Neural progenitor cell (in vitro differentiated cells): ENCODE measurements around the gene PRKAG2. TPM values are rescaled to one million over a fixed set of nuclear protein-coding genes. Genes with fewer than 3 reads are reported as not detected.

Experiments
- DNase-seq: peaks from one replicate; pipeline ENCODE4 v3.0.0-alpha.2; 2016; ENCODE audit warnings: low spot score
- H2AFZ ChIP-seq: fragments of 200-600 bp; sonication (generic); replicated peaks from 2 replicates; pipeline ENCODE4 v1.6.1; 2016; ENCODE audit warnings: antibody characterized with exemption
- H3F3A ChIP-seq: fragments of 200-600 bp; sonication (generic); 2 replicates; pipeline ENCODE4 v1.6.1; 2016; ENCODE audit warnings: antibody characterized with exemption, low read depth
- H3K27ac ChIP-seq: fragments of 200-600 bp; sonication (generic); 2 replicates; pipeline ENCODE4 v1.5.1; 2016; ENCODE audit warnings: mild to moderate bottlenecking
- H3K27me3 ChIP-seq: fragments of 200-600 bp; sonication (generic); 2 replicates; pipeline ENCODE4 v1.6.1; 2016; ENCODE audit warnings: mild to moderate bottlenecking, moderate library complexity
- H3K36me3 ChIP-seq: fragments of 200-600 bp; sonication (generic); 2 replicates; pipeline ENCODE4 v1.5.1; 2016
- H3K4me1 ChIP-seq: fragments of 200-600 bp; sonication (generic); 2 replicates; pipeline ENCODE4 v1.6.1; 2016; ENCODE audit warnings: mixed run types
- H3K4me2 ChIP-seq: fragments of 200-600 bp; sonication (generic); 2 replicates; pipeline ENCODE4 v1.6.1; 2016
- H3K4me3 ChIP-seq: fragments of 200-600 bp; sonication (generic); 2 replicates; pipeline ENCODE4 v1.5.1; 2016
- H3K79me2 ChIP-seq: fragments of 200-600 bp; sonication (generic); 2 replicates; pipeline ENCODE4 v1.6.1; 2016; ENCODE audit warnings: low read depth
- H3K9ac ChIP-seq: fragments of 200-600 bp; sonication (generic); 2 replicates; pipeline ENCODE4 v1.6.1; 2016
- H3K9me3 ChIP-seq: fragments of 200-600 bp; sonication (generic); 2 replicates; pipeline ENCODE4 v1.5.1; 2016; ENCODE audit warnings: low read depth
- H4K20me1 ChIP-seq: fragments of 200-600 bp; sonication (generic); 2 replicates; pipeline ENCODE4 v1.6.1; 2016; ENCODE audit warnings: low read depth
- H3K27ac Mint-ChIP-seq: 3 replicates; pipeline ENCODE4 v1.8.0; 2021; ENCODE audit warnings: mixed read lengths
- H3K27me3 Mint-ChIP-seq: 2 replicates; pipeline ENCODE4 v1.8.0; 2022; ENCODE audit warnings: low read depth, mild to moderate bottlenecking, inconsistent platforms, moderate library complexity, mixed read lengths; ENCODE audit not compliant: insufficient read depth
- H3K36me3 Mint-ChIP-seq: 3 replicates; pipeline ENCODE4 v1.8.0; 2021; ENCODE audit warnings: mixed read lengths
- H3K4me1 Mint-ChIP-seq: 3 replicates; pipeline ENCODE4 v1.8.0; 2021; ENCODE audit warnings: mixed read lengths
- H3K4me3 Mint-ChIP-seq: 3 replicates; pipeline ENCODE4 v1.8.0; 2021; ENCODE audit warnings: mild to moderate bottlenecking, moderate library complexity, mixed read lengths
- H3K9me3 Mint-ChIP-seq: 3 replicates; pipeline ENCODE4 v1.8.0; 2020; ENCODE audit warnings: mixed read lengths
- EZH2 ChIP-seq: fragments of 200-600 bp; sonication (generic); IDR thresholded peaks from 2 replicates; pipeline ENCODE4 v1.6.1; 2017; ENCODE audit warnings: antibody characterized with exemption, mild to moderate bottlenecking, moderate library complexity
- EZH2phosphoT487 ChIP-seq: fragments of 200-600 bp; sonication (generic); IDR thresholded peaks from 2 replicates; pipeline ENCODE4 v1.6.1; 2017; ENCODE audit warnings: antibody characterized with exemption
- total RNA-seq: library from RNA; depleted of rRNA; stranded (reverse); fragments of >200 nt; gene quantifications from 2 replicates; pipeline ENCODE4 v1.2.3, GENCODE V29; 2015; ENCODE audit warnings: low replicate concordance
- TF ChIP-seq, protein P1 (sequence below): fragments of 200-600 bp; sonication (generic); IDR thresholded peaks from 2 replicates; pipeline ENCODE4 v1.5.1; 2017; ENCODE audit warnings: antibody characterized with exemption, mild to moderate bottlenecking

PRKAG2 gene
- total RNA-seq, 1 donor from 2014 or later = 11.4 TPM

DNA sequence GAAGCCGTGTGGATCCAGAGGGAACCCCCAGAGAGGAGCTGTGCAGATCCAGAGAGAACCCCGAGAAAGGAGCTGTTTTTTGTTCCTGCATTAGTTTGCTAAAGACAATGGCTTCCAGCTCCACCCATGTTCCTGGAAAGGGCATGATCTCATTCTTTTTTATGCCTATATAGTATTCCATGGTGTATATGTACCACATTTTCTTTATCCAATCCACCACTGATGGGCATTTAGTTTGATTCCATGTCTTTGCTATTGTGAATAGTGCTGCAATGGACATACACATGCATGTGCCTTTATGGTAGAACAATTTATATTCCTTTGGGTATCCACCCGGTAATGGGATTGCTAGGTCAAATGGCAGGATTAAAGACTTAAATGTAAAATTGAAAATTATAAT is 261.9 kb downstream of the PRKAG2 start:
- Histone ChIP-seq H3K4me2 (no peak overlapping the region), H3K9ac (no peak overlapping the region), H3K4me1 (no peaks in the 10 kb centered on the region), H3K27me3 (no peaks in the 10 kb centered on the region), H3F3A (no peaks in the 10 kb centered on the region), H2AFZ (no peak overlapping the region), H3K9me3 (no peaks in the 10 kb centered on the region), H3K27ac (no peak overlapping the region), H3K36me3 (no peaks in the 10 kb centered on the region), H3K4me3 (no peak overlapping the region), H3K79me2 (no peaks in the 10 kb centered on the region), H4K20me1 (no peaks in the 10 kb centered on the region)
- Mint-ChIP-seq H3K36me3 (peaks cover 2% of the 10 kb centered on the region), H3K27me3 (peaks cover 6% of the 10 kb centered on the region), H3K9me3 (no peaks in the 10 kb centered on the region), H3K27ac (no peak overlapping the region), H3K4me3 (no peak overlapping the region), H3K4me1 (no peaks in the 10 kb centered on the region)
- no peak for TF ChIP-seq EZH2phosphoT487
- TF ChIP-seq, protein P1, sequence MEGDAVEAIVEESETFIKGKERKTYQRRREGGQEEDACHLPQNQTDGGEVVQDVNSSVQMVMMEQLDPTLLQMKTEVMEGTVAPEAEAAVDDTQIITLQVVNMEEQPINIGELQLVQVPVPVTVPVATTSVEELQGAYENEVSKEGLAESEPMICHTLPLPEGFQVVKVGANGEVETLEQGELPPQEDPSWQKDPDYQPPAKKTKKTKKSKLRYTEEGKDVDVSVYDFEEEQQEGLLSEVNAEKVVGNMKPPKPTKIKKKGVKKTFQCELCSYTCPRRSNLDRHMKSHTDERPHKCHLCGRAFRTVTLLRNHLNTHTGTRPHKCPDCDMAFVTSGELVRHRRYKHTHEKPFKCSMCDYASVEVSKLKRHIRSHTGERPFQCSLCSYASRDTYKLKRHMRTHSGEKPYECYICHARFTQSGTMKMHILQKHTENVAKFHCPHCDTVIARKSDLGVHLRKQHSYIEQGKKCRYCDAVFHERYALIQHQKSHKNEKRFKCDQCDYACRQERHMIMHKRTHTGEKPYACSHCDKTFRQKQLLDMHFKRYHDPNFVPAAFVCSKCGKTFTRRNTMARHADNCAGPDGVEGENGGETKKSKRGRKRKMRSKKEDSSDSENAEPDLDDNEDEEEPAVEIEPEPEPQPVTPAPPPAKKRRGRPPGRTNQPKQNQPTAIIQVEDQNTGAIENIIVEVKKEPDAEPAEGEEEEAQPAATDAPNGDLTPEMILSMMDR = no peak
- no peak for TF ChIP-seq EZH2
- no peak for DNase-seq

DNA sequence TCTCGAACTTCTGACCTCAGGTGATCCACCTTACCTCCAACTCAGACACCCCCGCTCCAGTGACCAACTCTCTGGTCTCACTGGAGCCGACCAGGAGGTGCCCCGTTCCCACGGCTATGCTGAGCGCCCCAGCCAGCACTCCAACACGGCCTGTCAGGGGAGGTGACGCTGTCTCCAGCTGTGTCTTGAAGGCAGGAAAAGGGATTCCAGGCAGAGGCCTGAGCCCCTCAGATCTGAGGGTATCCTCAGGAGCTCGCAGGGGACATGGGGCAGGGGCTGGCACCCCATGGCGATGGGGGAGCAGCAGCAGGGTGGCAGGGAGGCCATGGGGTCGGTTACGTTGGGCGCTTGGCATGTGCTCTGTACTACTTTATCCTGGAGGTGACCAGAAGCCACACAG is 262.9 kb downstream of the PRKAG2 start:
- no peaks in the 10 kb centered on the region for H3K79me2 ChIP-seq

DNA sequence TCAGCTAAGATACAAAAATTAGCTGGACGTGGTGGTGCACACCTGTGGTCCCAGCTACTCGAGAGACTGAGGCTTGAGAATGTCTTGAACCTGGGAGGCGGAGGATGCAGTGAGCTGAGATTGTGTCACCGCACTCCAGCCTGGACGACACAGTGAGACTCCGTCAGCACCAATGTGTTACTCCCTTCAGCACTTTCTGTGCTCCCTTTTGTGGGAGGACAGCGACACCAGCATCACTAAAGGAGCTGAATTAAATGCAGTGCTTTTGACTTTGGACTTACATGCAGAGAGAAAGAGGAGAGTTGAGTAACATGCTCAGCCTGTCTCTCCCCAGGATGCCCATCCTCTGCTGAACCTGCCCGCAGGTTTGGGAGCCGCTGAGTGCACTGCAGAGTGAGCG is 265.0 kb downstream of the PRKAG2 start:
- TF ChIP-seq EZH2phosphoT487 = no peak
- TF ChIP-seq EZH2 = no peak
- TF ChIP-seq, protein P1 = no peak
- Mint-ChIP-seq H3K4me1 (peaks cover 7% of the 10 kb centered on the region), H3K27ac (no peak overlapping the region), H3K36me3 (peaks cover 2% of the 10 kb centered on the region), H3K27me3 (peaks cover 6% of the 10 kb centered on the region), H3K9me3 (no peaks in the 10 kb centered on the region), H3K4me3 (no peak overlapping the region)
- Histone ChIP-seq H3F3A (no peaks in the 10 kb centered on the region), H4K20me1 (no peaks in the 10 kb centered on the region), H3K27ac (no peak overlapping the region), H3K36me3 (no peaks in the 10 kb centered on the region), H3K9me3 (no peaks in the 10 kb centered on the region), H3K27me3 (no peaks in the 10 kb centered on the region), H3K9ac (no peak overlapping the region), H3K4me2 (no peak overlapping the region), H3K4me3 (no peak overlapping the region), H3K79me2 (no peaks in the 10 kb centered on the region), H2AFZ (no peak overlapping the region), H3K4me1 (peaks cover 4% of the 10 kb centered on the region)
- no peak for DNase-seq

More for the DNA sequence above, 262.9 kb downstream of the PRKAG2 start:
- no peak overlapping the region for H3K27ac Mint-ChIP-seq
- H3K9me3 Mint-ChIP-seq = no peaks in the 10 kb centered on the region
- no peaks in the 10 kb centered on the region for H3K4me1 Mint-ChIP-seq
- Histone ChIP-seq H3K4me1 (no peaks in the 10 kb centered on the region), H2AFZ (no peak overlapping the region), H3K4me3 (no peak overlapping the region), H3K9me3 (no peaks in the 10 kb centered on the region), H3K36me3 (no peaks in the 10 kb centered on the region), H3K27ac (no peak overlapping the region), H3F3A (no peaks in the 10 kb centered on the region), H3K9ac (no peak overlapping the region), H3K27me3 (no peaks in the 10 kb centered on the region), H4K20me1 (no peaks in the 10 kb centered on the region), H3K4me2 (no peak overlapping the region)
- no peak for DNase-seq
- H3K36me3 Mint-ChIP-seq = peaks cover 2% of the 10 kb centered on the region
- TF ChIP-seq EZH2phosphoT487 = no peak
- TF ChIP-seq, protein P1 = no peak
- TF ChIP-seq EZH2 = no peak
- H3K27me3 Mint-ChIP-seq = peaks cover 6% of the 10 kb centered on the region
- no peak overlapping the region for H3K4me3 Mint-ChIP-seq
